Lower lobe of right lung (tissue), 2 donors: ENCODE data around the gene ANKRD11. TPM values are rescaled to one million over a fixed set of nuclear protein-coding genes. Genes with fewer than 3 reads are reported as not detected.

Source experiments
- ATAC-seq, 2 donors: fragments of 200-7000 bp; cut with Tn5 transposase; one replicate each; pipeline ENCODE4 v1.9.1; 2020 to 2022; ENCODE audit warnings: mild to moderate bottlenecking in 2 of 2, moderate library complexity in 2 of 2
- DNase-seq: peaks from one replicate; pipeline ENCODE4 v3.0.0-alpha.2; 2020
- H3K27ac ChIP-seq: fragments of 200-600 bp; one replicate; pipeline ENCODE4 v1.8.0; 2022
- H3K27me3 ChIP-seq: fragments of 200-600 bp; one replicate; pipeline ENCODE4 v1.8.0; 2022; ENCODE audit warnings: low read depth
- H3K36me3 ChIP-seq: fragments of 200-600 bp; one replicate; pipeline ENCODE4 v1.8.0; 2022; ENCODE audit warnings: mild to moderate bottlenecking
- H3K4me1 ChIP-seq: fragments of 200-600 bp; one replicate; pipeline ENCODE4 v1.8.0; 2022
- H3K4me3 ChIP-seq: fragments of 200-600 bp; one replicate; pipeline ENCODE4 v1.8.0; 2022; ENCODE audit warnings: mild to moderate bottlenecking
- H3K9me3 ChIP-seq: fragments of 200-600 bp; one replicate; pipeline ENCODE4 v1.8.0; 2022
- intact Hi-C: fragments of 100-400 bp; cut with DNase I; formaldehyde crosslinking; loops from one replicate; pipeline ENCODE4 v1.11.0; 2022
- total RNA-seq: library from RNA; stranded (reverse); fragmentation: NEBNext Ultra II Directional; extraction: Animal tissue kit (Norgen Biotek cat#: 25700); gene quantifications from one replicate; pipeline ENCODE4 v1.2.1, GENCODE V29; 2021
- TF ChIP-seq, protein P1 (sequence below): fragments of 200-600 bp; IDR thresholded peaks from one replicate; pipeline ENCODE4 v1.8.0; 2022; ENCODE audit warnings: antibody characterized with exemption, mild to moderate bottlenecking
- donor health status: DM: no; HTN: yes; CAD: no; lungs with severe emphysema.

The ANKRD11 gene
- total RNA-seq, 1 donor from 2014 or later = 127 TPM

DNA sequence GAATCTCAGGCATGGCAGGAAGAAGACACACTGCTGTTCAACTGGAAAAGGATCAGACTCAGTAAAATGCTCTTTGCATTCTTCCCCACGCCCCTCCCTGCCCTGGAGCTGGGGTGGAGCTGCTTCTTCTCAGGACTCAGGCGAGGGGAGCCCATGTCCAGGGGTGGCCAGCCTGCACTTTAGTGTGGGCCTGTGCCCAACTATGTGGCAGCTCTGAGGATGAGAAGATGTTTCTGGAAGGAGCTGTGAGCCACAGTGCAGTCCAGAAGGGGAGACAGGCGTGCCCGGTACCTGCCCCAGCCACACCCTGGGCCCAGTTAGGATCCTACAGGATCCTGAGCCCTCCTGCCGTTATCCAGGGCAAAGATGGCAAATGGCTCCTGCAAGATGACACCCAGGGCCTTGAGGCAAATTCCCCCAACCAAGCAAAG, 120.3 kb downstream of the ANKRD11 start:
- ATAC-seq (peak; percentile 6 to 21), DNase-seq (no peak)
- Histone ChIP-seq H3K27me3 (no peaks in the 10 kb centered on the region), H3K27ac (peak overlapping the region; percentile 4), H3K4me1 (peaks cover 54% of the 10 kb centered on the region), H3K36me3 (peaks cover 14% of the 10 kb centered on the region), H3K4me3 (no peak overlapping the region), H3K9me3 (no peaks in the 10 kb centered on the region)
- intact Hi-C loops = no loop called here
- TF ChIP-seq, protein P1, sequence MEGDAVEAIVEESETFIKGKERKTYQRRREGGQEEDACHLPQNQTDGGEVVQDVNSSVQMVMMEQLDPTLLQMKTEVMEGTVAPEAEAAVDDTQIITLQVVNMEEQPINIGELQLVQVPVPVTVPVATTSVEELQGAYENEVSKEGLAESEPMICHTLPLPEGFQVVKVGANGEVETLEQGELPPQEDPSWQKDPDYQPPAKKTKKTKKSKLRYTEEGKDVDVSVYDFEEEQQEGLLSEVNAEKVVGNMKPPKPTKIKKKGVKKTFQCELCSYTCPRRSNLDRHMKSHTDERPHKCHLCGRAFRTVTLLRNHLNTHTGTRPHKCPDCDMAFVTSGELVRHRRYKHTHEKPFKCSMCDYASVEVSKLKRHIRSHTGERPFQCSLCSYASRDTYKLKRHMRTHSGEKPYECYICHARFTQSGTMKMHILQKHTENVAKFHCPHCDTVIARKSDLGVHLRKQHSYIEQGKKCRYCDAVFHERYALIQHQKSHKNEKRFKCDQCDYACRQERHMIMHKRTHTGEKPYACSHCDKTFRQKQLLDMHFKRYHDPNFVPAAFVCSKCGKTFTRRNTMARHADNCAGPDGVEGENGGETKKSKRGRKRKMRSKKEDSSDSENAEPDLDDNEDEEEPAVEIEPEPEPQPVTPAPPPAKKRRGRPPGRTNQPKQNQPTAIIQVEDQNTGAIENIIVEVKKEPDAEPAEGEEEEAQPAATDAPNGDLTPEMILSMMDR = no peak

DNA sequence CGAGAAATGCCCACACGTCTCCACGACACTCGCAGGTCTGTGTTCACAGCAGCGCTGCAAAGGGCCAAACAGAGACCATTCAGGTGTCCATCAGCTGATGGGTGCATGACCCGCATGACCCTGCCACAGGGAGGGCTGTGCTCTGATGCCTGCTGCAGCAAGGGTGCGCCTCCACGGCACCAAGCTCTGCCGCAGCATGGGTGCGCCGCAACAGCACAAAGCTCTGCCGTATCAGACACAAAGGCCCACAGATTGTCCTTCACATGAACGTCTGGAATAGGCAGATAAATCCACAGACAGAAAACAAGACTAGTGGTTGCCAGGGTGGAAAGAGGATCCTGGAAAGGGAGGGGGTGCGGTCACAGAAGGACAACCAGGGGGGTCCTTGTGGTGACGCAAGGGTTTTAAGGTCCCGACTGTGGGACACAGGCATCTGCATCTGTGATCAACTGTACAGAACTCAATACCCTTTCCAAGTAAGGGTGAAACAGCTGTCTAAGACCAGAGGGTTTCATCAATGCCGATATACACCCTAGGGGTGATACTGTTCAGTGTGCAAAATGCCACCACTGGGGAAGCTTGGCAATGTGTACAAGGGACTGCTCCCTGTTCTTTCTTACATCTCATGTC, 121.0 kb downstream of the ANKRD11 start:
- TF ChIP-seq, protein P1 = no peak

GRCh38 chr16:89368604-89369249, 121.6 kb downstream of the ANKRD11 start:
- intact Hi-C loops = no loop called here
- H3K4me1 ChIP-seq = peaks cover 58% of the 10 kb centered on the region
- TF ChIP-seq, protein P1 = no peak
- ATAC-seq (no peak), DNase-seq (no peak)
- H3K4me3 ChIP-seq = no peak overlapping the region
- H3K27ac ChIP-seq = no peak overlapping the region
- no peaks in the 10 kb centered on the region for H3K27me3 ChIP-seq
- H3K36me3 ChIP-seq = peaks cover 14% of the 10 kb centered on the region
- H3K9me3 ChIP-seq = no peaks in the 10 kb centered on the region

More for the DNA sequence above, 121.0 kb downstream of the ANKRD11 start:
- Histone ChIP-seq H3K4me1 (peaks cover 58% of the 10 kb centered on the region), H3K27ac (no peak overlapping the region), H3K36me3 (peaks cover 14% of the 10 kb centered on the region), H3K4me3 (no peak overlapping the region), H3K27me3 (no peaks in the 10 kb centered on the region), H3K9me3 (no peaks in the 10 kb centered on the region)
- DNase-seq = no peak
- ATAC-seq = no peak
- intact Hi-C loops = no loop called here

DNA sequence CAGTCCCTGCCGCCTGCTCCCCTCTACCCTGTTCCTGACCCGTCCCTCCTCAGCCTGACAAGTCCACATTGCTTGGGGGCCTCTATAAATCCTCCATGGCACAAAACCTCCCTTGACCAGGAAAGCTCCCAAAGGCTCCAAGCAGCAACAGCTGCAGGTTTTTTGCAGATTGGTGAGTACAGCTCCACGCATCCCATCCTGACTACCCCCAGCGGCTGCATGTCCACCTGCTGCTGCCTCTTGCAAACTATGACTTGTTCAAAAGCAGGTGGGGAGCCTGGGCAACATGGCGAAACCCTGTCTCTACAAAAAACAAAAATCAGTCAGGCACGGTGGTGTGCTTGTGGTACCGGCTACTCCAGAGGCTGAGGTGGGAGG, 122.8 kb downstream of the ANKRD11 start:
- H3K4me1 ChIP-seq = peaks cover 69% of the 10 kb centered on the region

GRCh38 chr16:89366561-89367537, 123.5 kb downstream of the ANKRD11 start:
- Histone ChIP-seq H3K36me3 (peaks cover 10% of the 10 kb centered on the region), H3K27ac (no peak overlapping the region), H3K4me1 (peaks cover 76% of the 10 kb centered on the region), H3K4me3 (no peak overlapping the region), H3K9me3 (no peaks in the 10 kb centered on the region), H3K27me3 (no peaks in the 10 kb centered on the region)
- intact Hi-C loops = no loop called here
- TF ChIP-seq, protein P1 = no peak
- DNase-seq (no peak), ATAC-seq (no peak)

More for the DNA sequence above, 122.8 kb downstream of the ANKRD11 start:
- Histone ChIP-seq H3K27ac (no peak overlapping the region), H3K27me3 (no peaks in the 10 kb centered on the region), H3K36me3 (peaks cover 14% of the 10 kb centered on the region), H3K4me3 (no peak overlapping the region), H3K9me3 (no peaks in the 10 kb centered on the region)
- intact Hi-C loops = no loop called here
- ATAC-seq (no peak), DNase-seq (no peak)
- TF ChIP-seq, protein P1 = no peak
